Cardiac fibroblast (primary cell): ENCODE measurements around the gene SCAF4.

Experiments used
- DNase-seq, 2 donors: peaks; one replicate each; pipeline versions ENCODE4 v3.0.0 to v3.0.0-alpha.2; 2010; ENCODE audit warnings: low read depth in 2 of 2
- H3K4me3 ChIP-seq, 2 donors: replicated peaks in 1 of 2; 1 replicate in 1 of 2; 2 replicates in 1 of 2; pipeline ENCODE4 v1.5.1; 2011; ENCODE audit warnings: low read depth in 2 of 2, low read length in 2 of 2, mild to moderate bottlenecking in 2 of 2, moderate library complexity in 1 of 2
- CTCF ChIP-seq: IDR thresholded peaks from one replicate; pipeline ENCODE4 v1.5.1; 2011; ENCODE audit warnings: low read depth, mild to moderate bottlenecking, low read length, inconsistent platforms

Gene SCAF4

GRCh38 chr21:31686272-31686915, 45.5 kb downstream of the SCAF4 start:
- TF ChIP-seq CTCF, result no peak
- no peak for DNase-seq
- H3K4me3 ChIP-seq, result no peak overlapping the region

- no peak overlapping the region for H3K4me3 ChIP-seq
- no peak for DNase-seq
- no peak for TF ChIP-seq CTCF
These were observed 47.0 kb downstream of the SCAF4 start for GRCh38 chr21:31684918-31685317.

GRCh38 chr21:31683029-31683428, 48.9 kb downstream of the SCAF4 start:
- TF ChIP-seq CTCF, result no peak
- no peak overlapping the region for H3K4me3 ChIP-seq
- DNase-seq, result no peak

- TF ChIP-seq CTCF, result no peak
- no peak overlapping the region for H3K4me3 ChIP-seq
- DNase-seq, result no peak
These were observed 49.3 kb downstream of the SCAF4 start for GRCh38 chr21:31682620-31683019.

- DNase-seq, result no peak
- H3K4me3 ChIP-seq, result no peak overlapping the region
- TF ChIP-seq CTCF, result no peak
These were observed 53.4 kb downstream of the SCAF4 start for GRCh38 chr21:31678478-31678877.

GRCh38 chr21:31677047-31677446, 54.9 kb downstream of the SCAF4 start:
- H3K4me3 ChIP-seq, result no peak overlapping the region
- TF ChIP-seq CTCF, result no peak
- DNase-seq, result no peak

- no peak overlapping the region for H3K4me3 ChIP-seq
- no peak for TF ChIP-seq CTCF
- no peak for DNase-seq
These were observed 56.0 kb downstream of the SCAF4 start for GRCh38 chr21:31675960-31676359.
